Activated CD8-positive, alpha-beta memory T cell treated with anti-CD3 and anti-CD28 coated beads, Interleukin-2, amount 50 U/mL, for 4 hours (primary cell): ENCODE results near the gene COL27A1.

Source experiments
- DNase-seq: peaks from one replicate; pipeline ENCODE4 v3.0.0-alpha.2; 2020

Gene COL27A1

GRCh38 chr9:114289571-114290481 lies 134.5 kb downstream of the COL27A1 start:
- peak; percentile 11 for DNase-seq

GRCh38 chr9:114290561-114290986 lies 135.2 kb downstream of the COL27A1 start:
- DNase-seq, result peak; percentile 5

- peak; percentile 73 for DNase-seq
These were observed 135.7 kb downstream of the COL27A1 start for GRCh38 chr9:114291064-114291474.

- DNase-seq, result no peak
These were observed 136.7 kb downstream of the COL27A1 start for GRCh38 chr9:114291886-114292590.

GRCh38 chr9:114294664-114295063 lies 139.3 kb downstream of the COL27A1 start:
- DNase-seq, result no peak

- no peak for DNase-seq
These were observed 141.0 kb downstream of the COL27A1 start for GRCh38 chr9:114296338-114296737.

- no peak for DNase-seq
These were observed 144.2 kb downstream of the COL27A1 start for GRCh38 chr9:114299286-114300152.

GRCh38 chr9:114300153-114300845 lies 145.0 kb downstream of the COL27A1 start:
- DNase-seq, result no peak

GRCh38 chr9:114300846-114301797 lies 145.8 kb downstream of the COL27A1 start:
- no peak for DNase-seq

GRCh38 chr9:114301798-114302565 lies 146.6 kb downstream of the COL27A1 start:
- DNase-seq, result no peak

GRCh38 chr9:114302727-114303126 lies 147.4 kb downstream of the COL27A1 start:
- DNase-seq, result no peak

GRCh38 chr9:114303571-114303970 lies 148.2 kb downstream of the COL27A1 start:
- no peak for DNase-seq

GRCh38 chr9:114303977-114304376 lies 148.6 kb downstream of the COL27A1 start:
- DNase-seq, result no peak

- DNase-seq, result no peak
These were observed 149.3 kb downstream of the COL27A1 start for GRCh38 chr9:114304416-114305188.

GRCh38 chr9:114307899-114308267 lies 152.5 kb downstream of the COL27A1 start:
- DNase-seq, result no peak

GRCh38 chr9:114308361-114308950 lies 153.1 kb downstream of the COL27A1 start:
- no peak for DNase-seq

- no peak for DNase-seq
These were observed 153.8 kb downstream of the COL27A1 start for GRCh38 chr9:114309096-114309495.

- no peak for DNase-seq
These were observed 155.4 kb downstream of the COL27A1 start for GRCh38 chr9:114310471-114311450.
